Stimulated activated CD4-positive, alpha-beta T cell treated with anti-CD3 and anti-CD28 coated beads, Interleukin-1b, Interleukin-23, amount 100 ng/mL, for 48 hours (primary cell): ENCODE data around the gene MAP3K20.
"Not testable (repeated sequence)": the region's sequence is repeated elsewhere in the genome, so short reads cannot be mapped to it uniquely, and the experiment has no call there.

Experiments used
- DNase-seq: peaks from one replicate; pipeline ENCODE4 v3.0.0-alpha.2; 2020

The MAP3K20 gene

GRCh38 chr2:173239644-173240043 lies 164.0 kb downstream of the MAP3K20 start:
- peak; percentile 22 for DNase-seq

- no peak for DNase-seq
These were observed 164.4 kb downstream of the MAP3K20 start for GRCh38 chr2:173240083-173240482.

GRCh38 chr2:173241643-173242042 lies 166.0 kb downstream of the MAP3K20 start:
- DNase-seq: no peak

GRCh38 chr2:173247156-173247555 lies 171.5 kb downstream of the MAP3K20 start:
- no peak for DNase-seq

GRCh38 chr2:173248381-173248780 lies 172.7 kb downstream of the MAP3K20 start:
- DNase-seq: no peak

- no peak for DNase-seq
These were observed 174.3 kb downstream of the MAP3K20 start for GRCh38 chr2:173249661-173250641.

- no peak for DNase-seq
These were observed 175.6 kb downstream of the MAP3K20 start for GRCh38 chr2:173251225-173251624.

- no peak for DNase-seq
These were observed 176.9 kb downstream of the MAP3K20 start for GRCh38 chr2:173252581-173252980.

GRCh38 chr2:173254659-173255058 lies 179.0 kb downstream of the MAP3K20 start:
- no peak for DNase-seq

- DNase-seq: no peak
These were observed 183.1 kb downstream of the MAP3K20 start for GRCh38 chr2:173258701-173259100.

- DNase-seq: not testable (repeated sequence)
These were observed 186.7 kb downstream of the MAP3K20 start for GRCh38 chr2:173262356-173262755.

GRCh38 chr2:173264151-173264550 lies 188.5 kb downstream of the MAP3K20 start:
- DNase-seq: no peak

GRCh38 chr2:173264603-173265366 lies 189.1 kb downstream of the MAP3K20 start:
- DNase-seq: peak; percentile 17

- no peak for DNase-seq
These were observed 195.5 kb downstream of the MAP3K20 start for GRCh38 chr2:173271135-173271534.

- no peak for DNase-seq
These were observed 196.2 kb downstream of the MAP3K20 start for GRCh38 chr2:173271825-173272224.

- no peak for DNase-seq
These were observed 197.2 kb downstream of the MAP3K20 start for GRCh38 chr2:173272849-173273248.

- DNase-seq: no peak
These were observed 203.3 kb downstream of the MAP3K20 start for GRCh38 chr2:173278794-173279526.

GRCh38 chr2:173279527-173279868 lies 203.9 kb downstream of the MAP3K20 start:
- no peak for DNase-seq

GRCh38 chr2:173280853-173281252 lies 205.2 kb downstream of the MAP3K20 start:
- DNase-seq: no peak

GRCh38 chr2:173281898-173282297 lies 206.3 kb downstream of the MAP3K20 start:
- peak; percentile 6 for DNase-seq

GRCh38 chr2:173282795-173283545 lies 207.3 kb downstream of the MAP3K20 start:
- DNase-seq: no peak

GRCh38 chr2:173286153-173286809 lies 210.6 kb downstream of the MAP3K20 start:
- no peak for DNase-seq
